ENCODE measurements around the gene TIPRL. TPM values are rescaled to one million over a fixed set of nuclear protein-coding genes. Genes with fewer than 3 reads are reported as not detected.

Gene TIPRL
- total and polyA plus RNA-seq, 2 donors (not counting 1 experiment from before 2014, with no cell fraction given), result 5.1 to 24.9 TPM

GRCh38 chr1:168164771-168165170, 14.0 kb upstream of the TIPRL start:
- H3K4me3 ChIP-seq (ENCODE audit: control extremely low read depth in 1 of 5, extremely low read depth in 1 of 5, insufficient read depth in 1 of 5, low read depth in 2 of 5, low read length in 4 of 5), result no peak overlapping the region
- H3K79me2 ChIP-seq (ENCODE audit: control insufficient read depth, insufficient read depth, low read length), result no peaks in the 10 kb centered on the region
- H3K27me3 ChIP-seq (replicated peaks in 1 of 4; ENCODE audit: control extremely low read depth in 1 of 4, control insufficient read depth in 3 of 4, insufficient read depth in 4 of 4, low read length in 3 of 4), result no peaks in the 10 kb centered on the region
- TF ChIP-seq EZH2 (IDR thresholded peaks at IDR 0.05; ENCODE audit: borderline replicate concordance, insufficient read depth, low read depth, low read length, poor library complexity, severe bottlenecking), result no peak
- no peak for TF ChIP-seq CTCF (IDR thresholded peaks at IDR 0.05)
- no peak overlapping the region for H3K27ac ChIP-seq (ENCODE audit: low read length in 2 of 2)
- H3K4me3 Mint-ChIP-seq, result no peak overlapping the region
- H2AFZ ChIP-seq (ENCODE audit: insufficient read depth, low read depth, low read length, poor library complexity, severe bottlenecking), result no peak overlapping the region
- ATAC-seq (ENCODE audit: low read depth), result no peak
- no peak overlapping the region for H3K9ac ChIP-seq (ENCODE audit: low read length)
- H3K9me3 ChIP-seq (ENCODE audit: control extremely low read depth in 1 of 3, control insufficient read depth in 2 of 3, insufficient read depth in 1 of 3, low read length in 2 of 3), result peaks cover under 1 to 15% (median 10%) of the 10 kb centered on the region in 3 donors
- DNase-seq, result no peak
- H3K4me1 Mint-ChIP-seq, result peaks cover 15% of the 10 kb centered on the region
- intact Hi-C loops (cut with micrococcal nuclease), result no loop called here
- H3K9me3 Mint-ChIP-seq (ENCODE audit: insufficient read depth), result peaks cover 4% of the 10 kb centered on the region
- CTCF ChIA-PET, result interaction anchor here (0.7 to 1.1 kb wide), 2 partner anchors 19 to 399 kb away, joined by 3 to 4 read pairs; no protein-coding TSS in a partner anchor
- H3K4me2 ChIP-seq (replicated peaks; ENCODE audit: low read depth, low read length, poor library complexity, severe bottlenecking), result no peak overlapping the region
- peaks cover 15% of the 10 kb centered on the region in 2 donors for H3K4me1 ChIP-seq (ENCODE audit: control insufficient read depth in 2 of 2, insufficient read depth in 2 of 2, low read length in 2 of 2)
- POLR2A ChIA-PET, result interaction anchor here (0.7 kb wide), 1 partner anchor 39 kb away, joined by 8 read pairs; no protein-coding TSS in a partner anchor
- H3K36me3 ChIP-seq (replicated peaks in 1 of 2; ENCODE audit: control extremely low read depth in 1 of 2, control insufficient read depth in 1 of 2, extremely low read depth in 1 of 2, insufficient read depth in 2 of 2, low read length in 1 of 2), result no peaks in the 10 kb centered on the region
- peaks cover 3% of the 10 kb centered on the region for H3K27me3 Mint-ChIP-seq
- H4K20me1 ChIP-seq (ENCODE audit: control insufficient read depth, insufficient read depth, low read length, poor library complexity, severe bottlenecking), result no peaks in the 10 kb centered on the region
- H3K27ac Mint-ChIP-seq, result no peak overlapping the region
- WGBS (ENCODE audit: insufficient coverage), result 86% methylated on average over 3 of the region's 3 CpGs

GRCh38 chr1:168167806-168168205, 11.0 kb upstream of the TIPRL start:
- Histone ChIP-seq H3K4me1 (ENCODE audit: control insufficient read depth in 2 of 2, insufficient read depth in 2 of 2, low read length in 2 of 2) (peaks cover 21 to 27% of the 10 kb centered on the region in 2 donors), H3K4me2 (replicated peaks; ENCODE audit: low read depth, low read length, poor library complexity, severe bottlenecking) (no peak overlapping the region), H3K27ac (ENCODE audit: low read length in 2 of 2) (no peak overlapping the region), H4K20me1 (ENCODE audit: control insufficient read depth, insufficient read depth, low read length, poor library complexity, severe bottlenecking) (no peaks in the 10 kb centered on the region), H3K9me3 (ENCODE audit: control extremely low read depth in 1 of 3, control insufficient read depth in 2 of 3, insufficient read depth in 1 of 3, low read length in 2 of 3) (peaks cover 0 to 3% (median 0%) of the 10 kb centered on the region in 3 donors), H3K27me3 (replicated peaks in 1 of 4; ENCODE audit: control extremely low read depth in 1 of 4, control insufficient read depth in 3 of 4, insufficient read depth in 4 of 4, low read length in 3 of 4) (no peaks in the 10 kb centered on the region), H3K36me3 (replicated peaks in 1 of 2; ENCODE audit: control extremely low read depth in 1 of 2, control insufficient read depth in 1 of 2, extremely low read depth in 1 of 2, insufficient read depth in 2 of 2, low read length in 1 of 2) (no peaks in the 10 kb centered on the region), H2AFZ (ENCODE audit: insufficient read depth, low read depth, low read length, poor library complexity, severe bottlenecking) (no peak overlapping the region), H3K79me2 (ENCODE audit: control insufficient read depth, insufficient read depth, low read length) (no peaks in the 10 kb centered on the region), H3K9ac (ENCODE audit: low read length) (no peak overlapping the region), H3K4me3 (ENCODE audit: control extremely low read depth in 1 of 5, extremely low read depth in 1 of 5, insufficient read depth in 1 of 5, low read depth in 2 of 5, low read length in 4 of 5) (no peak overlapping the region)
- Mint-ChIP-seq H3K27me3 (peaks cover 3% of the 10 kb centered on the region), H3K27ac (no peak overlapping the region), H3K4me1 (peaks cover 16% of the 10 kb centered on the region), H3K9me3 (ENCODE audit: insufficient read depth) (peaks cover 4% of the 10 kb centered on the region), H3K4me3 (no peak overlapping the region)
- no peak for ATAC-seq (ENCODE audit: low read depth)
- intact Hi-C loops (cut with micrococcal nuclease), result no loop called here
- 93% methylated on average over 1 of the region's 2 CpGs for WGBS (ENCODE audit: insufficient coverage)
- CTCF ChIA-PET, result interaction anchor here (1.4 kb wide), 1 partner anchor 22 kb away, joined by 4 read pairs; no protein-coding TSS in a partner anchor
- DNase-seq, result no peak
- POLR2A ChIA-PET, result no interaction called here
- TF ChIP-seq CTCF (IDR thresholded peaks at IDR 0.05) (no peak), EZH2 (IDR thresholded peaks at IDR 0.05; ENCODE audit: borderline replicate concordance, insufficient read depth, low read depth, low read length, poor library complexity, severe bottlenecking) (no peak)

All from B cell (primary cell).